ENCODE data around the gene TMEM151B. TPM values are rescaled to one million over a fixed set of nuclear protein-coding genes. Genes with fewer than 3 reads are reported as not detected.

Gene TMEM151B
- total and polyA plus RNA-seq, 9 of the 15 experiments (the other 6 are each of a cell fraction or from before 2014, with no cell fraction given) = not detected

DNA sequence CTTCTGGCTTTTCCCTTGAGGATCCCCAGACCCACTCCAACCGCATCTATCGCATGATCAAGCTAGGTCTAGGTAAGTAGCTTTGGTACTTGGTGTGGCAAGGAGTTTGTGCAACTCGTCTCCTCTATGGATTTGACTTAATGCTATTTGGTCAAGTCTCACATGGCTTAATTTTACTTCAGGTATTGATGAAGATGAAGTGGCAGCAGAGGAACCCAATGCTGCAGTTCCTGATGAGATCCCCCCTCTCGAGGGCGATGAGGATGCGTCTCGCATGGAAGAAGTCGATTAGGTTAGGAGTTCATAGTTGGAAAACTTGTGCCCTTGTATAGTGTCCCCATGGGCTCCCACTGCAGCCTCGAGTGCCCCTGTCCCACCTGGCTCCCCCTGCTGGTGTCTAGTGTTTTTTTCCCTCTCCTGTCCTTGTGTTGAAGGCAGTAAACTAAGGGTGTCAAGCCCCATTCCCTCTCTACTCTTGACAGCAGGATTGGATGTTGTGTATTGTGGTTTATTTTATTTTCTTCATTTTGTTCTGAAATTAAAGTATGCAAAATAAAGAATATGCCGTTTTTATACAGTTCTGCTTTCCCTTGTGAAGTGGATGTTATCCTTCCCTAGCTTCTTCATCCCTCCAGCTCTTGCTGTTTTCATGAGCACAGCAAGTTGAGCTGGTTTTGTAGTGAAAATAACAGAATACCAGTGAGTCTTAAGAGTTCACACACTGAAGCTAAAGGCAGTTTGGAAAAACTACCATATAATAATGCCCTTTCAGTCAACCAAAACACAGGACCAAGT is 16.7 kb upstream of the TMEM151B start (continued):
- TF ChIP-seq, protein P1, sequence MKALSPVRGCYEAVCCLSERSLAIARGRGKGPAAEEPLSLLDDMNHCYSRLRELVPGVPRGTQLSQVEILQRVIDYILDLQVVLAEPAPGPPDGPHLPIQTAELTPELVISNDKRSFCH (CRISPR knock-in tag; IDR thresholded peaks at IDR 0.05) = no peak
- TF ChIP-seq, protein P1 (tag; IDR thresholded peaks at IDR 0.05) = 0 out of 2 replicates have a peak, but pooled peaks have one; percentile 24
- peak; percentile 42; the same call in 1 of the 2 replicates for TF ChIP-seq NCOR1 (IDR thresholded peaks at IDR 0.05)
- TF ChIP-seq ZBTB40 (IDR thresholded peaks at IDR 0.05) = no peak
- 0 out of 2 replicates have a peak, but pooled peaks have one; percentile 7 for TF ChIP-seq ZBTB40 (CRISPR knock-in tag; IDR thresholded peaks at IDR 0.05)
- TF ChIP-seq, protein P2, sequence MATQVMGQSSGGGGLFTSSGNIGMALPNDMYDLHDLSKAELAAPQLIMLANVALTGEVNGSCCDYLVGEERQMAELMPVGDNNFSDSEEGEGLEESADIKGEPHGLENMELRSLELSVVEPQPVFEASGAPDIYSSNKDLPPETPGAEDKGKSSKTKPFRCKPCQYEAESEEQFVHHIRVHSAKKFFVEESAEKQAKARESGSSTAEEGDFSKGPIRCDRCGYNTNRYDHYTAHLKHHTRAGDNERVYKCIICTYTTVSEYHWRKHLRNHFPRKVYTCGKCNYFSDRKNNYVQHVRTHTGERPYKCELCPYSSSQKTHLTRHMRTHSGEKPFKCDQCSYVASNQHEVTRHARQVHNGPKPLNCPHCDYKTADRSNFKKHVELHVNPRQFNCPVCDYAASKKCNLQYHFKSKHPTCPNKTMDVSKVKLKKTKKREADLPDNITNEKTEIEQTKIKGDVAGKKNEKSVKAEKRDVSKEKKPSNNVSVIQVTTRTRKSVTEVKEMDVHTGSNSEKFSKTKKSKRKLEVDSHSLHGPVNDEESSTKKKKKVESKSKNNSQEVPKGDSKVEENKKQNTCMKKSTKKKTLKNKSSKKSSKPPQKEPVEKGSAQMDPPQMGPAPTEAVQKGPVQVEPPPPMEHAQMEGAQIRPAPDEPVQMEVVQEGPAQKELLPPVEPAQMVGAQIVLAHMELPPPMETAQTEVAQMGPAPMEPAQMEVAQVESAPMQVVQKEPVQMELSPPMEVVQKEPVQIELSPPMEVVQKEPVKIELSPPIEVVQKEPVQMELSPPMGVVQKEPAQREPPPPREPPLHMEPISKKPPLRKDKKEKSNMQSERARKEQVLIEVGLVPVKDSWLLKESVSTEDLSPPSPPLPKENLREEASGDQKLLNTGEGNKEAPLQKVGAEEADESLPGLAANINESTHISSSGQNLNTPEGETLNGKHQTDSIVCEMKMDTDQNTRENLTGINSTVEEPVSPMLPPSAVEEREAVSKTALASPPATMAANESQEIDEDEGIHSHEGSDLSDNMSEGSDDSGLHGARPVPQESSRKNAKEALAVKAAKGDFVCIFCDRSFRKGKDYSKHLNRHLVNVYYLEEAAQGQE (IDR thresholded peaks at IDR 0.05; ENCODE audit: borderline replicate concordance) = peak; percentile 26; the same call in 1 of the 2 replicates
- TF ChIP-seq, protein P2 (CRISPR knock-in tag; IDR thresholded peaks at IDR 0.05; ENCODE audit: low read depth) = no peak

Measured in K562 (cell line).